ENCODE results near the gene XPNPEP1.
"Not testable (repeated sequence)": the region's sequence is repeated elsewhere in the genome, so short reads cannot be mapped to it uniquely, and the experiment has no call there.

Gene XPNPEP1

DNA sequence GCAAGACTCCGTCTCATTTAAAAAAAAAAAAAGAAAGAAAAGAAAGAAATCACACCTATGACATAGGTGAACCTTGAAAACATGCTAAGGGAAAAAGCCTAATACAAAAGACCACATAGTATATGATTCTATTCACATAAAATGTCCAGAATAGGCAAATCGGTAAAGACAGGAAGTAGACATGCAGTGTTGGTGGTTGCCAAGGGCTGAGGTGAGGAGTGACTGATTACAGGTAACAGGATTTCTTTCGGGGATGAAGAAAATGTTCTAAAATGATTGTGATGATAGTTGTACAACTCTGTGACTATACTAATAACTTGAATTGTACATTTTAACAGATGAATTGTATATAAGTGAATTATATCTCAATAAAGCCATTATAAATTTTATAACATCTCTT, 3.3 kb downstream of the XPNPEP1 start:
- Histone ChIP-seq H3K9ac (ENCODE audit: low read length) (no peak overlapping the region), H3K79me2 (ENCODE audit: low read length) (peaks cover 35% of the 10 kb centered on the region), H3K36me3 (replicated peaks; ENCODE audit: low read depth, low read length) (no peaks in the 10 kb centered on the region), H3K4me1 (ENCODE audit: low read length) (peaks cover 27% of the 10 kb centered on the region), H3K27me3 (ENCODE audit: low read depth, low read length) (peaks cover 11% of the 10 kb centered on the region), H3K27ac (ENCODE audit: low read length) (no peak overlapping the region), H3K4me2 (ENCODE audit: low read length) (no peak overlapping the region), H2AFZ (ENCODE audit: low read depth, low read length) (no peak overlapping the region), H4K20me1 (ENCODE audit: insufficient read depth, low read length) (peaks cover 22% of the 10 kb centered on the region; the same call in 1 of the 2 replicates), H3K4me3 (ENCODE audit: low read length) (no peak overlapping the region), H3K9me3 (ENCODE audit: insufficient read depth, low read length) (no peaks in the 10 kb centered on the region)
- TF ChIP-seq CTCF (IDR thresholded peaks at IDR 0.05; ENCODE audit: low read depth, low read length): no peak
- no peak for TF ChIP-seq EZH2phosphoT487 (IDR thresholded peaks at IDR 0.05; ENCODE audit: low read depth)

DNA sequence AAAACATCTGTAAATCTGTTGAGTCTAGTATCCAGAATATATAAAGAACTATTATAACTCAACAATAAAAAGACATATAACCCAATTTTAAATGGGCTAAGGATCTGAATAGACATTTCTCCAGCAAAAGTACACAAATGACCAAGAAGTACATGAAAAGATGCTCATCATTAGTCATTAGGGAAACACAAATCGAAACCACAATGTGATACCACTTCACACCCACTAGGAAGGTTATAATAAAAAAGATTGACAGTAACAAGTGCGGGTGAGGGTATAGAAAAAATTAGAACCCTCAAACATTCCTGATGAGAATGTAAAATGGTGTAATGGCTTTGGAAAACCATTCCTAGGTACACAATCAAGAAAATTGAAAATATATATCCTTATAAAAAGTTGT, 4.1 kb downstream of the XPNPEP1 start:
- H2AFZ ChIP-seq (ENCODE audit: low read depth, low read length): no peak overlapping the region
- 0 out of 2 replicates have a peak, but pooled peaks cover 3% of the 10 kb centered on the region for H3K27me3 ChIP-seq (ENCODE audit: low read depth, low read length)
- TF ChIP-seq EZH2phosphoT487 (IDR thresholded peaks at IDR 0.05; ENCODE audit: low read depth): no peak
- TF ChIP-seq CTCF (IDR thresholded peaks at IDR 0.05; ENCODE audit: low read depth, low read length): no peak
- H3K9ac ChIP-seq (ENCODE audit: low read length): no peak overlapping the region
- H3K27ac ChIP-seq (ENCODE audit: low read length): no peak overlapping the region
- H3K4me2 ChIP-seq (ENCODE audit: low read length): no peak overlapping the region
- H3K4me1 ChIP-seq (ENCODE audit: low read length): peaks cover 31% of the 10 kb centered on the region
- no peaks in the 10 kb centered on the region for H3K9me3 ChIP-seq (ENCODE audit: insufficient read depth, low read length)
- H3K79me2 ChIP-seq (ENCODE audit: low read length): peaks cover 35% of the 10 kb centered on the region
- H3K36me3 ChIP-seq (replicated peaks; ENCODE audit: low read depth, low read length): peaks cover under 1% of the 10 kb centered on the region
- H3K4me3 ChIP-seq (ENCODE audit: low read length): no peak overlapping the region
- H4K20me1 ChIP-seq (ENCODE audit: insufficient read depth, low read length): peaks cover 22% of the 10 kb centered on the region; the same call in 1 of the 2 replicates

DNA sequence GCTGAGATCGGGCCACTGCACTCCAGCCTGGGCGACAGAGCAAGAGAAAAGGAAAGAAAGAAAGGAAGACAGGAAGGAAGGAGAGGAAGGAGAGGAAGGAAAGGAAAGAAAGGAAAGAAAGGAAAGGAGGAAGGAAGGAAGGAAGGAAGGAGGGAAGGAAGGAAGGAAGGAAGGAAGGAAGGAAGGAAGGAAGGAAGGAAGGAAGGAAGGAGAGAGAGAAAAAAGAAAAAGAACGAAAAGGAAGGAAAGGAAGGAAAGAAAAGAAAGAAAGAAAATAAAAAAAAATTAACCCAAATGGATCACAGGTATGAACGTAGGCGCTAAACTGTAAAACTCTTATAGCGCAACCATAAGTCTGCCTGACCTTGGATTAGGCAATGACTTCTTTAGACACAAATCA, 4.6 kb downstream of the XPNPEP1 start:
- not testable (repeated sequence) for H3K4me2 ChIP-seq (ENCODE audit: low read length); H3K9ac ChIP-seq (ENCODE audit: low read length); H3K27ac ChIP-seq (ENCODE audit: low read length); H3K4me3 ChIP-seq (ENCODE audit: low read length); H3K36me3 ChIP-seq (replicated peaks; ENCODE audit: low read depth, low read length); H3K27me3 ChIP-seq (ENCODE audit: low read depth, low read length); H2AFZ ChIP-seq (ENCODE audit: low read depth, low read length); H3K9me3 ChIP-seq (ENCODE audit: insufficient read depth, low read length)
- Histone ChIP-seq H4K20me1 (ENCODE audit: insufficient read depth, low read length) (peaks cover 22% of the 10 kb centered on the region; the same call in 1 of the 2 replicates), H3K79me2 (ENCODE audit: low read length) (peaks cover 35% of the 10 kb centered on the region), H3K4me1 (ENCODE audit: low read length) (peaks cover 30% of the 10 kb centered on the region)

GRCh38 chr10:109915566-109915965, 7.7 kb downstream of the XPNPEP1 start:
- TF ChIP-seq CTCF (IDR thresholded peaks at IDR 0.05; ENCODE audit: low read depth, low read length): no peak
- no peak for TF ChIP-seq EZH2phosphoT487 (IDR thresholded peaks at IDR 0.05; ENCODE audit: low read depth)
- H3K4me1 ChIP-seq (ENCODE audit: low read length): peaks cover 53% of the 10 kb centered on the region

GRCh38 chr10:109914966-109915365, 8.3 kb downstream of the XPNPEP1 start:
- Histone ChIP-seq H3K4me3 (ENCODE audit: low read length) (no peak overlapping the region), H3K27me3 (ENCODE audit: low read depth, low read length) (no peaks in the 10 kb centered on the region), H3K9me3 (ENCODE audit: insufficient read depth, low read length) (no peaks in the 10 kb centered on the region), H3K4me1 (ENCODE audit: low read length) (peaks cover 53% of the 10 kb centered on the region), H3K27ac (ENCODE audit: low read length) (no peak overlapping the region), H4K20me1 (ENCODE audit: insufficient read depth, low read length) (peaks cover 49% of the 10 kb centered on the region), H3K4me2 (ENCODE audit: low read length) (no peak overlapping the region), H3K9ac (ENCODE audit: low read length) (no peak overlapping the region), H3K79me2 (ENCODE audit: low read length) (peaks cover 28% of the 10 kb centered on the region), H3K36me3 (replicated peaks; ENCODE audit: low read depth, low read length) (peaks cover 20% of the 10 kb centered on the region), H2AFZ (ENCODE audit: low read depth, low read length) (no peak overlapping the region)
- TF ChIP-seq CTCF (IDR thresholded peaks at IDR 0.05; ENCODE audit: low read depth, low read length) (no peak), EZH2phosphoT487 (IDR thresholded peaks at IDR 0.05; ENCODE audit: low read depth) (no peak)

More at GRCh38 chr10:109915566-109915965, 7.7 kb downstream of the XPNPEP1 start:
- Histone ChIP-seq H3K79me2 (ENCODE audit: low read length) (peaks cover 28% of the 10 kb centered on the region), H3K4me3 (ENCODE audit: low read length) (no peak overlapping the region), H4K20me1 (ENCODE audit: insufficient read depth, low read length) (peaks cover 49% of the 10 kb centered on the region), H3K4me2 (ENCODE audit: low read length) (no peak overlapping the region), H3K27ac (ENCODE audit: low read length) (no peak overlapping the region), H3K9ac (ENCODE audit: low read length) (no peak overlapping the region), H3K27me3 (ENCODE audit: low read depth, low read length) (no peaks in the 10 kb centered on the region), H3K36me3 (replicated peaks; ENCODE audit: low read depth, low read length) (peaks cover 18% of the 10 kb centered on the region), H3K9me3 (ENCODE audit: insufficient read depth, low read length) (no peaks in the 10 kb centered on the region), H2AFZ (ENCODE audit: low read depth, low read length) (no peak overlapping the region)
